K562 (cell line): ENCODE data around the gene ICAM2. TPM values are rescaled to one million over a fixed set of nuclear protein-coding genes. Genes with fewer than 3 reads are reported as not detected.
A peak's percentile ranks its signal among the peaks of the same experiment; 100 is the strongest.

Experiments
- ELF1 ChIP-seq: fragments of 200-800 bp; sonication (Bioruptor generic); IDR thresholded peaks from 2 replicates; pipeline ENCODE4 v1.6.1; 2016; ENCODE audit warnings: missing genetic modification characterization, missing compliant biosample characterization
- FOXJ2 ChIP-seq: fragments of 200-800 bp; sonication (Bioruptor generic); IDR thresholded peaks from 2 replicates; pipeline ENCODE4 v1.6.1; 2016; ENCODE audit warnings: missing genetic modification characterization, missing compliant biosample characterization
- HDAC6 ChIP-seq: IDR thresholded peaks from 2 replicates; pipeline ENCODE4 v1.6.1; 2012; ENCODE audit warnings: low read depth, mild to moderate bottlenecking, control low read depth, inconsistent platforms, low read length, moderate library complexity
- HNRNPUL1 ChIP-seq: fragments of 200-400 bp; formaldehyde crosslinking; IDR thresholded peaks from 2 replicates; pipeline ENCODE4 v1.6.1; 2017; ENCODE audit warnings: low read length
- JUN ChIP-seq, 2 experiments: sonication (generic) in 1 of 2; formaldehyde crosslinking in 1 of 2; IDR thresholded peaks; 2 replicates each; pipeline versions ENCODE4 v1.6.1 to v1.8.0; 2012 to 2022; ENCODE audit warnings: borderline replicate concordance in 2 of 2, mild to moderate bottlenecking in 2 of 2, improper control_type of control experiment in 1 of 2, low read depth in 1 of 2, low read length in 1 of 2, missing genetic modification reagents in 1 of 2
- KLF13 ChIP-seq: fragments of 450-650 bp; IDR thresholded peaks from 2 replicates; pipeline ENCODE4 v1.6.1; 2016; ENCODE audit warnings: missing genetic modification characterization, low read depth, mild to moderate bottlenecking, missing compliant biosample characterization, moderate library complexity, borderline replicate concordance
- POLR2G ChIP-seq: fragments of 200-400 bp; formaldehyde crosslinking; IDR thresholded peaks from 2 replicates; pipeline ENCODE4 v1.6.1; 2017; ENCODE audit warnings: low read depth, mild to moderate bottlenecking, antibody characterized with exemption, low read length, moderate library complexity
- SETDB1 ChIP-seq: IDR thresholded peaks from one replicate; pipeline ENCODE4 v1.6.1; 2012; ENCODE audit warnings: low read length, control low read depth, inconsistent platforms
- ZBTB17 ChIP-seq: fragments of 450-650 bp; formaldehyde crosslinking; IDR thresholded peaks from 2 replicates; pipeline ENCODE4 v1.4.0; 2020; ENCODE audit warnings: mild to moderate bottlenecking
- ZNF507 ChIP-seq: conservative IDR thresholded peaks from 2 replicates; pipeline ENCODE4 v1.6.1; 2017; ENCODE audit warnings: missing genetic modification characterization, missing compliant biosample characterization
- polyA plus RNA-seq, 8 experiments: library from polyadenylated mRNA; depleted of rRNA in 4 of 8; stranded (reverse) in 5 of 8; unstranded in 3 of 8; fragments of >200 nt; fragmentation: Nextera tagmentation in 2 of 8; fragmentation: Illumina TruSeq in 1 of 8; extraction: Ambion mirVana in 2 of 8; extraction: Trizol in 1 of 8; gene quantifications; 2 replicates each; pipeline versions ENCODE4 v1.2.1 to v1.2.3, GENCODE V29; 2011 to 2014; ENCODE audit warnings: inconsistent platforms in 1 of 8, missing spikeins in 1 of 8
- total RNA-seq, 7 experiments: library from RNA; depleted of rRNA in 6 of 7; stranded (reverse); fragments of >200 nt in 6 of 7; fragmentation: Illumina TruSeq in 2 of 7; extraction: Trizol in 2 of 7; gene quantifications; 2 replicates each; pipeline versions ENCODE4 v1.2.1 to v1.2.3, GENCODE V29; 2011 to 2021; ENCODE audit warnings: low replicate concordance in 1 of 7
- TF ChIP-seq, protein P1 (sequence below): fragments of 250-450 bp; sonication (Bioruptor Pico); IDR thresholded peaks from 2 replicates; pipeline ENCODE4 v1.5.1; 2021; ENCODE audit warnings: mild to moderate bottlenecking
- TF ChIP-seq, protein P2 (sequence below), 2 experiments: IDR thresholded peaks in 1 of 2; conservative IDR thresholded peaks in 1 of 2; 2 replicates each; pipeline ENCODE4 v1.6.1; 2016; ENCODE audit warnings: low read depth in 2 of 2, mild to moderate bottlenecking in 1 of 2, missing compliant biosample characterization in 1 of 2, missing genetic modification characterization in 1 of 2, moderate library complexity in 1 of 2
- TF ChIP-seq, protein P3 (sequence below): fragments of 450-650 bp; IDR thresholded peaks from 2 replicates; pipeline ENCODE4 v1.6.1; 2017; ENCODE audit warnings: mild to moderate bottlenecking, moderate library complexity
- TF ChIP-seq, protein P4 (sequence below), 2 experiments: fragments of 250-450 bp in 1 of 2; fragments of 450-650 bp in 1 of 2; sonication (Bioruptor Pico) in 1 of 2; IDR thresholded peaks; 2 replicates each; pipeline versions ENCODE4 v1.6.1 to v1.8.0; 2016 to 2021; ENCODE audit warnings: mild to moderate bottlenecking in 2 of 2, moderate library complexity in 2 of 2, missing compliant biosample characterization in 1 of 2, missing genetic modification characterization in 1 of 2

ICAM2 gene
- total and polyA plus RNA-seq, 9 of the 15 experiments (the other 6 are each of a cell fraction or from before 2014, with no cell fraction given), result 37.9 to 89.4 (median 60.6) TPM

DNA sequence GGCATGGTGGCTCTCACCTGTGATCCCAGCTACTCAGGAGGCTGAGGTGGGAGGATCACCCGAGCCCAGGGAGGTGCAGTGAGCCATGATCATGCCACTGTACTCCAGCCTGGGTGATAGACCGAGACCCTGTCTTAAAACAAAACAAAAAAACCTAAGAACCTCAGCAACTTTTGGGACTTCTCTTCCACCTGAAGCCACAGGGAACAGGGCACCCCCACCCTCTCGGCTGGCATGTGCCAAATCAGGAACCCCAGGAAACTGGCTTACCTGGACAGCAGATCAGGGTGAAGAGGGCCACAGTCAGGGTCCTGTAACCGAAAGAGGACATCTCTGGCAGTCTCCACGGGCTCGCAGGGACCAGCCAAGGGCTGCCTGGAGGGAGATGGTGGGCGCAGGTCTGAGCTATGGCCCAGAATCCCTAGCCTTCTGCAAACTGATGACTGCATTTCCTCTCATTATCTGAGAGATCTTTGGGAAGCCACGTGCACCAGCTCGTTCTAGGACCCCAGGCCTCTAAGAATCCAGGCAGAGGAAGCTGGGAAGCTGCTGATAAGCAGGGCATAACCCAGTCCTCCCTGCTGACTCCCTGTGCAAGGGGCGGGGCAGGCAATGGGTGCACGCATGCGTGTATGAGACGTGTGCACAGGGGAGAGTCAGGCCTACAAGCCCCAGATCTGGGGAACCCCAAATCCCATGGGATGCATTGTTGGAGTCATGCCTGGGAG lies 13.9 kb downstream of the ICAM2 start (continued):
- TF ChIP-seq, protein P1, sequence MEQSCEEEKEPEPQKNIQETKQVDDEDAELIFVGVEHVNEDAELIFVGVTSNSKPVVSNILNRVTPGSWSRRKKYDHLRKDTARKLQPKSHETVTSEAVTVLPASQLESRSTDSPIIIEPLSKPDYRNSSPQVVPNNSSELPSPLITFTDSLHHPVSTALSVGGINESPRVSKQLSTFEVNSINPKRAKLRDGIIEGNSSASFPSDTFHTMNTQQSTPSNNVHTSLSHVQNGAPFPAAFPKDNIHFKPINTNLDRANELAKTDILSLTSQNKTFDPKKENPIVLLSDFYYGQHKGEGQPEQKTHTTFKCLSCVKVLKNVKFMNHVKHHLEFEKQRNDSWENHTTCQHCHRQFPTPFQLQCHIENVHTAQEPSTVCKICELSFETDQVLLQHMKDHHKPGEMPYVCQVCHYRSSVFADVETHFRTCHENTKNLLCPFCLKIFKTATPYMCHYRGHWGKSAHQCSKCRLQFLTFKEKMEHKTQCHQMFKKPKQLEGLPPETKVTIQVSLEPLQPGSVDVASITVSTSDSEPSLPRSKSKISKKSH (CRISPR knock-in tag), result no peak
- TF ChIP-seq, protein P2, sequence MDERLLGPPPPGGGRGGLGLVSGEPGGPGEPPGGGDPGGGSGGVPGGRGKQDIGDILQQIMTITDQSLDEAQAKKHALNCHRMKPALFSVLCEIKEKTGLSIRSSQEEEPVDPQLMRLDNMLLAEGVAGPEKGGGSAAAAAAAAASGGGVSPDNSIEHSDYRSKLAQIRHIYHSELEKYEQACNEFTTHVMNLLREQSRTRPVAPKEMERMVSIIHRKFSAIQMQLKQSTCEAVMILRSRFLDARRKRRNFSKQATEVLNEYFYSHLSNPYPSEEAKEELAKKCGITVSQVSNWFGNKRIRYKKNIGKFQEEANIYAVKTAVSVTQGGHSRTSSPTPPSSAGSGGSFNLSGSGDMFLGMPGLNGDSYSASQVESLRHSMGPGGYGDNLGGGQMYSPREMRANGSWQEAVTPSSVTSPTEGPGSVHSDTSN (CRISPR knock-in tag; IDR thresholded peaks at IDR 0.05; ENCODE audit: low read depth), result no peak
- TF ChIP-seq, protein P2 (tag; conservative IDR thresholded peaks at IDR 0.05; ENCODE audit: low read depth), result no peak
- TF ChIP-seq, protein P3, sequence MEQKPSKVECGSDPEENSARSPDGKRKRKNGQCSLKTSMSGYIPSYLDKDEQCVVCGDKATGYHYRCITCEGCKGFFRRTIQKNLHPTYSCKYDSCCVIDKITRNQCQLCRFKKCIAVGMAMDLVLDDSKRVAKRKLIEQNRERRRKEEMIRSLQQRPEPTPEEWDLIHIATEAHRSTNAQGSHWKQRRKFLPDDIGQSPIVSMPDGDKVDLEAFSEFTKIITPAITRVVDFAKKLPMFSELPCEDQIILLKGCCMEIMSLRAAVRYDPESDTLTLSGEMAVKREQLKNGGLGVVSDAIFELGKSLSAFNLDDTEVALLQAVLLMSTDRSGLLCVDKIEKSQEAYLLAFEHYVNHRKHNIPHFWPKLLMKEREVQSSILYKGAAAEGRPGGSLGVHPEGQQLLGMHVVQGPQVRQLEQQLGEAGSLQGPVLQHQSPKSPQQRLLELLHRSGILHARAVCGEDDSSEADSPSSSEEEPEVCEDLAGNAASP, result no peak
- TF ChIP-seq, protein P4, sequence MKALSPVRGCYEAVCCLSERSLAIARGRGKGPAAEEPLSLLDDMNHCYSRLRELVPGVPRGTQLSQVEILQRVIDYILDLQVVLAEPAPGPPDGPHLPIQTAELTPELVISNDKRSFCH (CRISPR knock-in tag; IDR thresholded peaks at IDR 0.05), result no peak
- TF ChIP-seq, protein P4 (tag; IDR thresholded peaks at IDR 0.05), result no peak
- TF ChIP-seq ELF1 (tag) (no peak), HNRNPUL1 (no peak), KLF13 (tag) (peak; percentile 66; the same call in 1 of the 2 replicates), ZNF507 (tag) (no peak), FOXJ2 (tag) (no peak), POLR2G (peak; percentile 65), SETDB1 (no peak), ZBTB17 (no peak), JUN (IDR thresholded peaks at IDR 0.05; ENCODE audit: borderline replicate concordance, low read depth, low read length) (peak; percentile 82), JUN (CRISPR knock-in tag; IDR thresholded peaks at IDR 0.05; ENCODE audit: borderline replicate concordance) (no peak), HDAC6 (no peak)
